MM.1S (cell line): ENCODE results near the gene ATPAF2.

Experiments
- DNase-seq: peaks from one replicate; pipeline ENCODE4 v3.0.0-alpha.2; 2015
- H2AFZ ChIP-seq: fragments of 300-600 bp; sonication (generic); 2 replicates; pipeline ENCODE4 v1.6.0; 2016; ENCODE audit warnings: antibody characterized with exemption, low read length
- H3F3A ChIP-seq: fragments of 300-600 bp; sonication (generic); 2 replicates; pipeline ENCODE4 v1.6.1; 2016; ENCODE audit warnings: mild to moderate bottlenecking, antibody characterized with exemption, low read length, moderate library complexity, mixed read lengths; ENCODE audit not compliant: insufficient read depth
- H3K27ac ChIP-seq: fragments of 300-600 bp; sonication (generic); 2 replicates; pipeline ENCODE4 v1.5.1; 2016; ENCODE audit warnings: mild to moderate bottlenecking, low read length
- H3K27me3 ChIP-seq: fragments of 300-600 bp; sonication (generic); replicated peaks from 2 replicates; pipeline ENCODE4 v1.6.0; 2016; ENCODE audit warnings: low read length; ENCODE audit not compliant: insufficient read depth
- H3K36me3 ChIP-seq: fragments of 300-600 bp; sonication (generic); replicated peaks from 2 replicates; pipeline ENCODE4 v1.6.1; 2016; ENCODE audit warnings: mild to moderate bottlenecking, low read length, mixed read lengths; ENCODE audit not compliant: insufficient read depth
- H3K4me1 ChIP-seq: fragments of 300-600 bp; sonication (generic); 2 replicates; pipeline ENCODE4 v1.6.1; 2016; ENCODE audit warnings: low read length, mixed read lengths
- H3K4me2 ChIP-seq: fragments of 300-600 bp; sonication (generic); 2 replicates; pipeline ENCODE4 v1.6.0; 2016; ENCODE audit warnings: low read depth, low read length
- H3K4me3 ChIP-seq: fragments of 300-600 bp; sonication (generic); 2 replicates; pipeline ENCODE4 v1.5.1; 2016; ENCODE audit warnings: low read length, mixed read lengths
- H3K79me2 ChIP-seq: fragments of 300-600 bp; sonication (generic); 2 replicates; pipeline ENCODE4 v1.6.1; 2016; ENCODE audit warnings: mixed run types, low read length, mixed read lengths
- H3K9ac ChIP-seq: fragments of 300-600 bp; sonication (generic); 2 replicates; pipeline ENCODE4 v1.6.1; 2016; ENCODE audit warnings: low read length, mixed read lengths
- H3K9me2 ChIP-seq: fragments of 300-600 bp; sonication (generic); replicated peaks from 2 replicates; pipeline ENCODE4 v1.6.1; 2016; ENCODE audit warnings: mild to moderate bottlenecking, low read length, mixed read lengths; ENCODE audit not compliant: insufficient read depth
- H3K9me3 ChIP-seq: fragments of 300-600 bp; sonication (generic); replicated peaks from 2 replicates; pipeline ENCODE4 v1.6.1; 2016; ENCODE audit warnings: mild to moderate bottlenecking, low read length, mixed read lengths; ENCODE audit not compliant: insufficient read depth
- H4K20me1 ChIP-seq: fragments of 300-600 bp; sonication (generic); 2 replicates; pipeline ENCODE4 v1.6.1; 2016; ENCODE audit warnings: mild to moderate bottlenecking, low read length, moderate library complexity, mixed read lengths; ENCODE audit not compliant: insufficient read depth
- EZH2 ChIP-seq: fragments of 300-600 bp; sonication (generic); optimal IDR thresholded peaks from 2 replicates; pipeline ENCODE3; 2017; ENCODE audit warnings: low read depth, mild to moderate bottlenecking, antibody characterized with exemption, low read length, mixed read lengths
- EZH2phosphoT487 ChIP-seq: fragments of 300-600 bp; sonication (generic); IDR thresholded peaks from 2 replicates; pipeline ENCODE4 v1.6.1; 2018; ENCODE audit warnings: antibody characterized with exemption, low read length
- TF ChIP-seq, protein P1 (sequence below): fragments of 300-600 bp; sonication (generic); IDR thresholded peaks from 2 replicates; pipeline ENCODE4 v1.5.1; 2016; ENCODE audit warnings: antibody characterized with exemption, low read length, mixed read lengths

The ATPAF2 gene

DNA sequence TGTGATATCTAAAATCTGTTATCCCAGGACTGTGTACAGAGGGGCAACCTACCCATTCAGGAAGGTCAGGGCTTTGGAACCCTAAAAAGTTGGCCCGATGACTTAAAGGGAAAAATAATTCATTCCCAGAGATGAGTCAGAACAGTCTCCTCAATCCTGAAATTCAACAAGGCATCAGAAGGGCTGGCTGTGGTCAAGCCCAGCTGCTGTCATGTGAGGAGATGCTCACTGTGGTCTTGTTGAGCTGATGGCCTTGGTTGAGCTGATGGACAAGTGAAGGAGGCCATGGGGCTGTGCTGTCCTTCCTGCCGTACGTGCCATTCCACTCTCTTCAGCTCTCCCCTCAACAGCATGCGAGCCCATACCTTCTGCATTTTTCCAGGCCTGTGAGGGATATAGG is 27.9 kb upstream of the ATPAF2 start:
- no peak overlapping the region for H3K9ac ChIP-seq
- no peak overlapping the region for H3K27ac ChIP-seq
- H3K27me3 ChIP-seq: no peaks in the 10 kb centered on the region
- no peaks in the 10 kb centered on the region for H4K20me1 ChIP-seq
- no peak overlapping the region for H3K4me3 ChIP-seq
- no peak for DNase-seq
- H3K36me3 ChIP-seq: no peaks in the 10 kb centered on the region
- H2AFZ ChIP-seq: no peak overlapping the region
- H3K4me1 ChIP-seq: no peaks in the 10 kb centered on the region
- no peaks in the 10 kb centered on the region for H3K79me2 ChIP-seq
- no peaks in the 10 kb centered on the region for H3K9me2 ChIP-seq
- H3F3A ChIP-seq: no peaks in the 10 kb centered on the region
- TF ChIP-seq EZH2 (no peak), EZH2phosphoT487 (no peak)
- TF ChIP-seq, protein P1, sequence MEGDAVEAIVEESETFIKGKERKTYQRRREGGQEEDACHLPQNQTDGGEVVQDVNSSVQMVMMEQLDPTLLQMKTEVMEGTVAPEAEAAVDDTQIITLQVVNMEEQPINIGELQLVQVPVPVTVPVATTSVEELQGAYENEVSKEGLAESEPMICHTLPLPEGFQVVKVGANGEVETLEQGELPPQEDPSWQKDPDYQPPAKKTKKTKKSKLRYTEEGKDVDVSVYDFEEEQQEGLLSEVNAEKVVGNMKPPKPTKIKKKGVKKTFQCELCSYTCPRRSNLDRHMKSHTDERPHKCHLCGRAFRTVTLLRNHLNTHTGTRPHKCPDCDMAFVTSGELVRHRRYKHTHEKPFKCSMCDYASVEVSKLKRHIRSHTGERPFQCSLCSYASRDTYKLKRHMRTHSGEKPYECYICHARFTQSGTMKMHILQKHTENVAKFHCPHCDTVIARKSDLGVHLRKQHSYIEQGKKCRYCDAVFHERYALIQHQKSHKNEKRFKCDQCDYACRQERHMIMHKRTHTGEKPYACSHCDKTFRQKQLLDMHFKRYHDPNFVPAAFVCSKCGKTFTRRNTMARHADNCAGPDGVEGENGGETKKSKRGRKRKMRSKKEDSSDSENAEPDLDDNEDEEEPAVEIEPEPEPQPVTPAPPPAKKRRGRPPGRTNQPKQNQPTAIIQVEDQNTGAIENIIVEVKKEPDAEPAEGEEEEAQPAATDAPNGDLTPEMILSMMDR: no peak
- no peak overlapping the region for H3K4me2 ChIP-seq
- H3K9me3 ChIP-seq: no peaks in the 10 kb centered on the region

DNA sequence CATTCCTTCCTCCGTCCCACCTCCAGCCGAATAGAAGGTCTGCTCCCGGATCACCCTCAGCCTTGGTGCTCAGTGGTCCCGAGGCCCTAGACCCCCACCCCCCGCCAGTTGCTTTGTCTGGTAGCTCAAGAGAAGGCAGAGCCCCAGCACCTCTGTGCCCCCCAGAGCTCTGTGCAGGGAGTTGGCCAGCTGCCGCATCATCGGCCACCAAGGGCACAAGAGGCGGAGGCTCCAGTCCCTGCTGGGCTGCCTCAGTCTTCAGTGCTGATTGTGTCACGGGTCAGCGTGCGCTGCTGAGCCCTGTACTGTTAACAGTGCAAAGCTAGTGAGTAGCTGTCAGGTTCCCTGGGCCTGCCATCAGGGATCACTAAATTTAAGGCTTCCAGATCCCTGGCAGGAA is 26.6 kb upstream of the ATPAF2 start:
- Histone ChIP-seq H3K79me2 (no peaks in the 10 kb centered on the region), H3K9me2 (no peaks in the 10 kb centered on the region), H3K36me3 (no peaks in the 10 kb centered on the region), H3K27me3 (no peaks in the 10 kb centered on the region), H3K4me3 (no peak overlapping the region), H3K9ac (no peak overlapping the region), H2AFZ (no peak overlapping the region), H3F3A (no peaks in the 10 kb centered on the region), H3K4me2 (no peak overlapping the region), H3K27ac (no peak overlapping the region), H4K20me1 (no peaks in the 10 kb centered on the region), H3K4me1 (no peaks in the 10 kb centered on the region), H3K9me3 (no peaks in the 10 kb centered on the region)
- TF ChIP-seq EZH2: no peak
- TF ChIP-seq, protein P1: no peak
- TF ChIP-seq EZH2phosphoT487: no peak
- DNase-seq: no peak

DNA sequence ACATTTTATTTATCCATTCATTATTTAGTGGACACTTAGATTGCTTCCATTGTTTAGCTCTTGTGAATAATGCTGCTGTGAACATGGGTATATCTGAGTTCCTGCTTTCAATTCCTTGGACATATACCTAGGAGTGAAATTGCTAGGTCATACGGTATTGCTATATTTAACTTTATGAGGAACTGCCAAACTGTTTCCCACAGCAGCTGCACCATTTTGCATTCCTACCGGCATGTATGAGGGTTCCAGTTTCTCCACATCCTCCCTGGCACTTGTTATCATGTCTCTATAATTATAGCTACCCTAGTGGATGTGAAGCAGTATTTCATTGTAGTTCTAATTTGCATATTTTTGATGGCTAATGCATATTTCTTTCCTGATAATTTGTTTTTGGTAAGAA is 25.1 kb upstream of the ATPAF2 start:
- Histone ChIP-seq H3K9me2 (no peaks in the 10 kb centered on the region), H3F3A (no peaks in the 10 kb centered on the region), H3K4me1 (no peaks in the 10 kb centered on the region), H3K79me2 (no peaks in the 10 kb centered on the region), H3K4me2 (no peak overlapping the region), H3K4me3 (no peak overlapping the region), H3K9me3 (no peaks in the 10 kb centered on the region), H3K27ac (no peak overlapping the region), H3K36me3 (no peaks in the 10 kb centered on the region), H4K20me1 (no peaks in the 10 kb centered on the region), H2AFZ (no peak overlapping the region), H3K9ac (no peak overlapping the region), H3K27me3 (no peaks in the 10 kb centered on the region)
- DNase-seq: no peak
- TF ChIP-seq, protein P1: no peak
- no peak for TF ChIP-seq EZH2
- no peak for TF ChIP-seq EZH2phosphoT487
